ENCODE data around the gene ACYP2.

GRCh38 chr2:54209379-54209778 lies 94.0 kb downstream of the ACYP2 start:
- TF ChIP-seq CTCF (IDR thresholded peaks at IDR 0.05): no peak
- no peak for TF ChIP-seq EP300 (IDR thresholded peaks at IDR 0.05)
- TF ChIP-seq POLR2A (IDR thresholded peaks at IDR 0.05): no peak
- TF ChIP-seq POLR2AphosphoS5 (IDR thresholded peaks at IDR 0.05): no peak
